ENCODE data around the gene ENOX2.
"Not testable (repeated sequence)": the region's sequence is repeated elsewhere in the genome, so short reads cannot be mapped to it uniquely, and the experiment has no call there.

The ENOX2 gene

GRCh38 chrX:130827648-130828047 is 75.4 kb downstream of the ENOX2 start:
- no peak for DNase-seq (ENCODE audit: low read depth in 2 of 2)

DNA sequence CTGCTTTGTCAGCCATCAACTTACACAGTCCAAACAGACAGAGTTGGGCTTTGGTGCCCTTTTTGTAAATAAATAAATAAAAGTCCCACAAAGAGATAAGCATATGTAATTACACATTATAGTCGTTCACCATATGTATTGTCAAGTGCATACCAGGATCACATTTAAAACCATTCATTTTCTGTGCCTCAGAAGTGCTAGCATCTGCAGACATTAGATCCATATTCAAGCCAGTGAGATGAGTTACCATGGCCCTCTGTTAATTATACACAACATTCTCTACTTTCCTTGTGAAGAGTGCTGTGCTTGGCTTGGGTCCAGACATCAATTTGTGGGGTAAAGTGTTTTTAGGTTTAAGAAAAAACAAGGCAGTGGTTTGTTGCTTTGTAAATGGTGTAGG is 76.8 kb downstream of the ENOX2 start:
- DNase-seq (ENCODE audit: low read depth in 2 of 2) = no peak

- DNase-seq (ENCODE audit: low read depth in 2 of 2) = no peak
Measured at GRCh38 chrX:130825525-130825924, 77.5 kb downstream of the ENOX2 start.

GRCh38 chrX:130819367-130819766 is 83.6 kb downstream of the ENOX2 start:
- not testable (repeated sequence) for DNase-seq (ENCODE audit: low read depth in 2 of 2)

- DNase-seq (ENCODE audit: low read depth in 2 of 2) = not testable (repeated sequence)
Measured at GRCh38 chrX:130813932-130814331, 89.1 kb downstream of the ENOX2 start.

DNA sequence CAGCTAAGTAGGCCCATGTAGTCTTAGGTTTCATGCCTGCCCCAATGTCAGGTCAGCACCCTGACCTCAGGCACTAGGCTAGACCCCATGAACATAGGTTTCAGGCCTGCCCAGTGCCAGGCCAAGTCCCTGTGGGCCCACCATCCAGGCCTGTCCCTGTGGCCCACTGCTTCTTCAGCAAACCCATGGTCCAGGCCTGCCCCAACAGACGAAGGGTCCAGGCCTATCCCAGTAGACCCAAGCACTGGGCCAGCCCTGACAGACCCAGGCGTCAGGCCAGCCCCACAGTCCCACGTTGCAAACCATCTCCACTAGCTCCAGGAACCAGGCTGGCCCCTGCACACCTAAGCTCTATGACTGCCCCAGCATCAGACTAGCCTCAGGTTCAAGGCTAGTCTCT is 92.4 kb downstream of the ENOX2 start:
- DNase-seq (ENCODE audit: low read depth in 2 of 2) = no peak

GRCh38 chrX:130805903-130806302 is 97.1 kb downstream of the ENOX2 start:
- DNase-seq (ENCODE audit: low read depth in 2 of 2) = no peak

GRCh38 chrX:130803537-130803936 is 99.5 kb downstream of the ENOX2 start:
- no peak for DNase-seq (ENCODE audit: low read depth in 2 of 2)

DNA sequence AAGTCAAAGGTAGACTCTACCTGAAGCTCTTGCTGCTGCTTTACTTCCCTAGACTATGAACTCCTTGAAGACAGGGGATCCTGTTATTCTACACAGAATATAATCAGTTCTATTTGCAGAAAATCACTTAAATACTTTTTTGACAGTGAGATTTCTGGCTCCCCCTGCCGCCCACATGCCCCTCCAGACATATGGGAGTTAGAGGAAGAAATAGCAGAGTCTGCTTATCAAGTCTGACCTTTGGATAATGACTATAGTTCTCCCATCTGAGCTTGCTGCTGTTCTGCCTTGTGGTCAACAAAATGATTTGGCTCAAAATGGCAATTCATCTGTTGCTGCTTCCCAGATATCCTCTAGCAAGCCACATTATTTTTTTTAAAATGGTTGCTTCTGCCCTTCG is 101.1 kb downstream of the ENOX2 start:
- no peak for DNase-seq (ENCODE audit: low read depth in 2 of 2)

DNA sequence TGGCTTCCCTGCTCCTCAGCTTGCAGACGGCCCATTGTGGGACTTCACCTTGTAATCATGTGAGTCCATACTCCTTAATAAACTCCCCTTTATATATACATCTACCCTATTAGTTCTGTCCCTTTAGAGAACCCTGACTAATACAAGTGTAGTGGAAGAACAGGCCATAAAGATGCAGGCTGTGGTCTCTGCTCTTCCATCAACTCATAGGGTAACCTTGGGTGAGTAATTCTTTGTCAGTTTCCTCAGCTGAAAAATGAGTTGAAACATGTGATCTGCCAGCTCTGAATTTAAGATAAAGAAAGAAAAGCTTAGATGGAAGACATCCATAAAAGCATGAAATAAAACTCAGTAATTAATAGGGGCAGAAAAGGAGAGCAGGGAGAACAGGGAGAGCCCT is 103.6 kb downstream of the ENOX2 start:
- DNase-seq (ENCODE audit: low read depth in 2 of 2) = no peak

DNA sequence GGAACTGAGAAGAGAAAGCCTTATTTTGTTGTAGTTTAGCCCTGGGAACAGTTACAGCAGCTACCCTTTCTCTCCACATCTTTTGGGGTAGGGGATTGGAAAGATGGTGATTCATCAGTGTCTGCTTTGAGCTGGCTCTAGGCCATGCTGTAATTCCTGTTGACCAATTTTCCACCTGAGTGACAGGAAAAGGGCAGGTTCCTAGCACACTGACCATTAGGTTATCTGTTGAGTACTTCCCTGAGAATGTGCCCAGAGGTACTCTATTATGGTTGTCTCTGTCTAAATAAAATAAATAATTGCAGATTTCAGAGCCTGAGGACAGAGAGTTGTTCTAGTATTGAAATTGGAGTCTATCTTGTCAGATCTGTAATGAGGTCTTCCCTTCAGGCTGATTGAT is 109.0 kb downstream of the ENOX2 start:
- no peak for DNase-seq (ENCODE audit: low read depth in 2 of 2)

- not testable (repeated sequence) for DNase-seq (ENCODE audit: low read depth in 2 of 2)
Measured at GRCh38 chrX:130791870-130792269, 111.1 kb downstream of the ENOX2 start.

DNA sequence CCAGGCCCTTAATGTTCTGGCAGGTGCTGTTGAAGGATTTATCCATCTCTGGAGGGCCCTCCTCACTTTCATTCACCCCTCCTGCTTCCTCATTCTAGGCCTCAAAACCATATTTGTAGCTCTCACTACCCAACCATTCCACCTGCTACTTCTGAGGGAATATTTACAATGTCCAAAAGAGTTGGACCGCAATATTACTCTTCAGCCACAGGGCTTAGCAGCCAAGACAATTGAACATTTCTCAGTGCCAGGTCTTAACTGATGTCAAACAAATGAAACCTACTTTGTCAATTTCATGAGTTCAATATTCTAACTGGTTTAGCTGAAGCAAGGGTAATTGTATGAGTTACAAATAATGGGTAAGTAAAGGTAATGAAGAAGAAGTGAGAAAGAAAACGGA is 113.2 kb downstream of the ENOX2 start:
- no peak for DNase-seq (ENCODE audit: low read depth in 2 of 2)

DNA sequence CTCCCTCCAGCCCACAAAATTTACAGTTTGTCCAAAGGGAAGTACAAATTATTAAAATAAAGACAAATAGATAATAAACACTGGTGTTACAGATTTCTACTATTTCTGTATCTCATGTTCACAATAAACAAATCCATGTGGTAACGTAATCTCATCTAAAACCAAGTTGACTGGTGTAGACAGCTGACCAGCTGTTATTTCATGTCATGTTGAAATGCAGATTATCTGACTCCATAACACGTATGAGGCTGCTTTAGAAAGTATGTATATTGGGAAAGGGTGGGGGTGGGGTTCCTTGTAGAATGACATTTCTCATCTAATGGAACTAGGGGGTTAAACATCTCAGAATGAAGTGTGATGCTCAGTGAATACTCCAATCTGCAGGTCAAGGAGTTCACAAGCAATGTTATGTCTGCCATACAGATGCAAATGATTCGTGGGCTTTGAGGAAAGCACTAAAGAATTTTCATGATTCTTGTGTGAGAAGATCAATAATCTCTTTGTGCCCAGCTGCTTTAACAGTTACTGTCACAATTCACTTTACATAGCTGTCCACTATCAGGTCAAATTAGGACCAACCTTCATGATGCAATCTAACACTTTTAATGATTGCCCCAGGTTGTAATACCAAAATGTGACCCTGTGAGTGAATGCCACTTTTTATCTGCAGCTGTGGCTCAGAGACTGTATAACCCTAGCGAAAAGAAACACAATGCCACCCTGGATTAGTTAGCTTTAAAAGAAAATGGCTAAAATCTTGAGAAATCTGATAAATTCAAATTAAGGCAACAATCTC is 114.0 kb downstream of the ENOX2 start:
- DNase-seq (ENCODE audit: low read depth in 2 of 2) = no peak

DNA sequence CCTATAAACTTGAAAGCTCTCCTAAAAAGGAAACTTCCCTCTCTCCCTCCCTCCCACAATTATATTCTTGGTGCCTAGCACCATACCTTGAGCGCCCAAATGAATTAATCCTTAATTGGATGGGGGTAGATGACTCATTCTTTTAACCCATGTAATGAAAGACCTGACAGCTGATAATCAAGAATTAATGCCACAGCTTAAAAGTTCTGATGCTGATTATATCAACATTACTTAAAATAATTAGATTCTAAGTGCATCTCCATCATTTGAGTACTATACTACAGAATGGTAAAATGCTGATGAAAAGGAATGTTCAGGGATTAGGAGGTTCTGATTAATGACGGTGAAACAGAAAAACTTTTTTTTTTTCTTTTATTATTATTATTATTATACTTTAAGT is 117.0 kb downstream of the ENOX2 start:
- no peak for DNase-seq (ENCODE audit: low read depth in 2 of 2)

DNA sequence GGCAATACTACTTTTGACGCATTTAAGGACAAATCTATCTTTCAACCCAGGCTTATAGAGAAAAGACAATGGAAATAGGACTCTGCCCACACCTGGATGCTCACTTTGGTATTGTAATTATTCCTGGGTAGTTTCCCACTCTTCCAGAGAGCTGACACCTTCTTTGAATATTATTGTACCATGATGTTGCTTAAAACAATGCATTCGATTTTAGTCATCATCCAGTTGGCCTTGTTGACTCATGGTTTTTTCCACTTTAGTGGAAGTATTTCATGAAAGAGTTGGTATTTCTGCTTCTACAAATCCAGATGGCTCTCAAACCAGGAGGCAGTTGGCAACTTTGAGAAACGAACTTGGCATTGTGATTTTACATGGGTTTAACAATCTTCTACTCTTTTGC is 124.2 kb downstream of the ENOX2 start:
- DNase-seq (ENCODE audit: low read depth in 2 of 2) = no peak

GRCh38 chrX:130775849-130776248 is 127.2 kb downstream of the ENOX2 start:
- no peak for DNase-seq (ENCODE audit: low read depth in 2 of 2)

GRCh38 chrX:130772776-130773143 is 130.2 kb downstream of the ENOX2 start:
- DNase-seq (ENCODE audit: low read depth in 2 of 2) = no peak

- no peak for DNase-seq (ENCODE audit: low read depth in 2 of 2)
Measured at GRCh38 chrX:130772105-130772775, 130.8 kb downstream of the ENOX2 start.

GRCh38 chrX:130771648-130772047 is 131.4 kb downstream of the ENOX2 start:
- DNase-seq (ENCODE audit: low read depth in 2 of 2) = no peak

DNA sequence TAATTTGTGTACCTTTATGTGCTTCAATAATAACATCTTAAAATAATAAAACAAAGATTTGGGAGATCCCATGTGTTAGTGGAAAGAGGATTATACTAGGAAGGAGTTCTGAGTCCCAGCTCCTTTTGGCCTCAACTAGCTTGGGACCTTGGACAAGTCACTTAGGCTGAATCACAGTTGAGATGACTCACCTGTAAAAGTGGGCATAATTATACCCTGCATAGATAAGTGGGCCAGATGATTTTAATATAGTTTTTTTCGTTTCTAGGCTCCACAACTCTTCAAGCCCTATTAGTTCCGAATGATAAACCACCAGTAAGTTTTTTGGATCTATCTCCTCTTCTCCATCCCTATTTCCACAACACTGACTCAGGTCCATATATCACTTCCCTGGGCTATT is 131.8 kb downstream of the ENOX2 start:
- no peak for DNase-seq (ENCODE audit: low read depth in 2 of 2)

GRCh38 chrX:130770615-130771014 is 132.4 kb downstream of the ENOX2 start:
- DNase-seq (ENCODE audit: low read depth in 2 of 2) = no peak

DNA sequence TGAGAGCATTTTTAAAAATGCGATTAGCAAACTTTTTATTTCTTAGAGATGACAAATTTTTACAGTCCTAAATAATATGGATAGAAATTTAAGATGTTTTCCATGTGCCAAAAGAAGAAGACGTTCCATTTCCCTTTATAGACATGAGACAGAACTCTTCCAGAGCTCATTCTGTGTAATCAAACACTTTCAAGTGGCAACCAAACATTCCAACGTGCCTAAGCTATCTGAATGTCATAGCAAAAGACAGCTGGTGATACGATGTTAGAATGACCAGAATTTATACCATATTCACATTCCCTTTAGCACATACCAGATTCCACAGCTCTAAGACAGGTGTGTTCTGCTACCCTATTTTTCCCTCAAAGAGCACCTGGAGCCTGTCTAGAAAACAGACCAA is 133.2 kb downstream of the ENOX2 start:
- DNase-seq (ENCODE audit: low read depth in 2 of 2) = no peak

DNA sequence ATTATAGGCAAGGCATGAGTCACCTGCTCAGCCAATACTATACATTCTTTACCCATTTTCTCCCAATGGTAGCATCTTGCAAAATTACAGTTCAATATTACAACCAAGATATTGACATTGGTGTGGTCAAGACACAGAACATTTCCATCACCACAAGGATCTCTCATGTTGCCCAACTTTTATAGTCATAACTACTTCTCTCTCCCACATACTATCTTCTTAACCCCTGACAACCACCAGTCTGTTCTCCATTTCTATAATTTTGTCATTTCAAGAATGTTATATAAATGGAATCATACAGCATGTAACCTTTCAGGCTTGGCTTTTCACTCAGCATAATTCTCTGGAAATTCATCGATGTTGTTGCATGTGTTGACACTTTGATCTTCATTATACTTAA is 144.9 kb downstream of the ENOX2 start:
- DNase-seq (ENCODE audit: low read depth in 2 of 2) = no peak
